ENCODE results near the gene RNF115. TPM values are rescaled to one million over a fixed set of nuclear protein-coding genes. Genes with fewer than 3 reads are reported as not detected.
"Not testable (repeated sequence)": the region's sequence is repeated elsewhere in the genome, so short reads cannot be mapped to it uniquely, and the experiment has no call there.

The RNF115 gene
- total RNA-seq, 2 donors from 2014 or later, result 28.5 to 69.0 TPM

- intact Hi-C loops (cut with DNase I), result no loop called here
These were observed 37.6 kb downstream of the RNF115 start for GRCh38 chr1:145786271-145786670.

DNA sequence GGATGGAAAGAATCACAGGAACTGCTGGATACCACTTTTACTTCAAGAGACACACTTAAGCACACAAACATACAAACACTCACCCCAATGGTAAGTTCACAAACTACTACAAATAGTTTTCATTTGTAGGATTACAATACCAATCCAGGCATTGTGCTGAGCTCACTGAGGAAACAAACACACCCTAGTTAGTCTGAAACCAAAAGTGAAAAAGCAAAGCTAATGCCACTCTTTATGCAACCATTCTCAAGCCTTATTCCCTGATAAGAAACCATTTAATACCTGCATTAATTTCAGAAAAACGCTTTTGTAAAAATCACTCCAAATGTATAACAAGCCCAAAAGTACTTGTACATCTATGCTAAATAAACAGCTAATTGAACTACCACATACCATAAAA, 38.3 kb downstream of the RNF115 start:
- intact Hi-C loops (cut with DNase I), result no loop called here
- no peak for DNase-seq (ENCODE audit: low spot score)

More at GRCh38 chr1:145786271-145786670, 37.6 kb downstream of the RNF115 start:
- no peak for DNase-seq (ENCODE audit: low spot score)

- DNase-seq (ENCODE audit: low spot score), result no peak
- intact Hi-C loops (cut with DNase I), result no loop called here
These were observed 39.5 kb downstream of the RNF115 start for GRCh38 chr1:145784409-145784808.

DNA sequence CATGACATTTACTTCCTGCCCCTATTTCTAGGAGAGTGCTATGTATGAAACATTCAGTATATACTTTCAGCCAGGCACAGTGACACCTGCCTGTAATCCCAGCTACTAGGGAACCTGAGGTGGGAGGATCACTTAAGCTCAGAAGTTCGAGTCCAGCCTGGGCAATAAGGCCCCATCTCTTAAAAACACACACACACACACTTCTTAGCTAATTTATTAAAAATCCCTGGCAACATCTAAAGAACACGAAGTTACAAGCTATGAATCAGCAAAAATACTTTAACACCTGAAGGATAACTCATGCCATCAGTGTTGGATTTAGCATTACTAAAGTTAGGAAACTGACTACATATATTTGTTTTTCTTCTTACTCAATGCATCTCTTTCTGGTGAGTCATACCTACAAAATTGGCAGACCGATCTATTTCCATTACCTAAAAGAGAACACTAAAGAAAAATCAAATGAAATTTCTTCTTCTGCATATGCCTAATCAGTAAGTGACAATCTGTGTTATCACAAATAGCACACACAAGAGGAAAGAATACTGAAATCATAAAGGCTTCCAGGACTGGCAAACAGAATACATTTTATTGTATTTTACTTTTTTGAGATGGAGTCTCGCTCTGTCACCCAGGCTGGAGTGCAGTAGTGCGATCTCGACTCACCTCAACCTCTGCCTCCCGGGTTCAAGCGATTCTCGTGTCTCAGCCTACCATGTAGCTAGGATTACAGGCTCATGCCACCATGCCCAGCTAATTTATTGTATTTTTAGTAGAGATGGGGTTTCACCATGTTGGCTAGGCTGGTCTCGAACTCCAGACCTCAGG, 41.4 kb downstream of the RNF115 start:
- no peak for DNase-seq (ENCODE audit: low spot score)

DNA sequence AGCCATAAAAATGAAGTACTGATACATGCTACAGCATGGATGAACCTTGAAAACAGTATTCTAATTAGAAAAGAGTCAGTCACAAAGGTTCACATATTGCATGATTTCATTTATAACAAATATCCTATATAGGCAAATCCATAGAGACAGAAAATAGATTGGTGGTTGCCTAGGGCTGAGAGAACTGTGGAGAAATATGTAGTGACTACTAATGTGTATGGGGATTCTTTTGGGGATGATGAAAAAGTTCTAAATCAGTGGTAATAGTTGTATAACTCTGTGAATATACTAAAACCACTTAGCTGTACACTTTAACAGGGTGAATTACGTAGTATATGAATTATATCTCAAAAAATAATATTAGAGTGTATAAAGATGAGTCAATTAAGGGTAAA, 45.8 kb downstream of the RNF115 start:
- no peak for DNase-seq (ENCODE audit: low spot score)
- intact Hi-C loops (cut with DNase I), result no loop called here

More for the DNA sequence above, 41.4 kb downstream of the RNF115 start:
- intact Hi-C loops (cut with DNase I), result no loop called here

GRCh38 chr1:145777357-145778145, 46.3 kb downstream of the RNF115 start:
- intact Hi-C loops (cut with DNase I), result no loop called here
- no peak for DNase-seq (ENCODE audit: low spot score)

DNA sequence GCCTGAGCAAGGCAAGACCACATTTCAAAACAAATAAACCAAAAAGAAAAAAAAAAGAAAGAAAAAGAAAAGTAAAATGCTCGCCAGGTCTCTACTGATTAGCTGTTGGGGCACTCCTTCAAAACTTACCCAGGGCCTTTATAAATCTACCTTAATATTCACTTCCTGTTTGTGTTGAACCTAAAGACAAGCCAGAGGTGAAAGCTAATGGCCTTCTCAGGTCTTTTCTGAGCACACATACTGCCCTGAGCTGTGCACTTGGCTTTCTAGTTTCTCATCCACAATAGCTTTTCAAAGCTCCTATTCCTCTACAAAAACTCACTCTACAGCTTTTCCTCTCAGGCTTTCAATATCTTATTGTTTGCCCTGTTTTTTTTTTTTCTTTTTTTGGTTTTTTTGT, 50.5 kb downstream of the RNF115 start:
- DNase-seq (ENCODE audit: low spot score), result no peak
- intact Hi-C loops (cut with DNase I), result no loop called here

- no peak for DNase-seq (ENCODE audit: low spot score)
- intact Hi-C loops (cut with DNase I), result no loop called here
These were observed 52.8 kb downstream of the RNF115 start for GRCh38 chr1:145771056-145771455.

DNA sequence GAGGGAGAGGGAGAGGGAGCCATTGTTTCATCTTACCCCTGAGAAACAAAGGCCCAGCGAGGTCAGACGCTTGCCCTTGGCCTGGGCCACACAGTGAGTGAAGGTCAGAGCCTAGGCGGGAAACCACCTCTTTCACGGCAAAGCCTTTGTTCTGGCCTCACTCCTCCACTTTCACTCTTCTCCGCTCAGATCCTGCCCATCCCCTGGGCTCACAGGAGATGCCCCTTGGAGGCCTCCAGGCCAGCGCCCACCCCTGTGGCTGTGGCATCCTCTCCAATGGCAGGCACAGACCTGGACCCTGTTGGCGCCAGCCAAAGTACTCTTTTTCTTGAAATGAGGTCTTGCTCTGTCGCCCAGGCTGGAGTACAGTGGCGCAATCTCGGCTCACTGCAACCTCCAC, 55.9 kb downstream of the RNF115 start:
- DNase-seq (ENCODE audit: low spot score); intact Hi-C loops (cut with DNase I): not testable (repeated sequence)

DNA sequence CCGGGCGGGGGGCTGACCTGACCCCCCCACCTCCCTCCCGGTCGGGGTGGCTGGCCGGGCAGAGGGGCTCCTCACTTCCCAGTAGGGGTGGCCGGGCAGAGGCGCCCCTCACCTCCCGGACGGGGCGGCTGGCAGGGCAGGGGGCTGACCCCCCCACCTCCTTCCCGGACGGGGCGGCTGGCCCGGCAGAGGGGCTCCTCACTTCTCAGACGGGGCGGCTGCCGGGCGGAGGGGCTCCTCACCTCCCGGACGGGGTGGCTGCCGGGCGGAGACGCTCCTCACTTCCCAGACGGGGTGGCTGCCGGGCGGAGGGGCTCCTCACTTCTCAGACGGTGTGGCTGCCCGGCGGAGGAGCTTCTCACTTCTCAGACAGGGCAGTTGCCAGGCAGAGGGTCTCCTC, 57.0 kb downstream of the RNF115 start:
- DNase-seq (ENCODE audit: low spot score); intact Hi-C loops (cut with DNase I): not testable (repeated sequence)

GRCh38 chr1:145765585-145766360, 58.1 kb downstream of the RNF115 start:
- DNase-seq (ENCODE audit: low spot score); intact Hi-C loops (cut with DNase I): not testable (repeated sequence)

DNA sequence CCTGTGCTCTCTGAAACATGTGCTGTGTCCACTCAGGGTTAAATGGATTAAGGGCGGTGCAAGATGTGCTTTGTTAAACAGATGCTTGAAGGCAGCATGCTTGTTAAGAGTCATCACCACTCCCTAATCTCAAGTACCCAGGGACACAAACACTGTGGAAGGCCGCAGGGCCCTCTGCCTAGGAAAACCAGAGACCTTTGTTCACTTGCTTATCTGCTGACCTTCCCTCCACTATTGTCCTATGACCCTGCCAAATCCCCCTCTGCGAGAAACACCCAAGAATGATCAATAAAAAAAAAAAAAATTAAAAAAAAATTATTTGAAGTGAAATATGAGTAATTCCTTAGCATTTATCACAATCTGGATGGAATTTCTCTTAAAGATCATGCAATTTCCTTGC, 58.8 kb downstream of the RNF115 start:
- DNase-seq (ENCODE audit: low spot score); intact Hi-C loops (cut with DNase I): not testable (repeated sequence)

DNA sequence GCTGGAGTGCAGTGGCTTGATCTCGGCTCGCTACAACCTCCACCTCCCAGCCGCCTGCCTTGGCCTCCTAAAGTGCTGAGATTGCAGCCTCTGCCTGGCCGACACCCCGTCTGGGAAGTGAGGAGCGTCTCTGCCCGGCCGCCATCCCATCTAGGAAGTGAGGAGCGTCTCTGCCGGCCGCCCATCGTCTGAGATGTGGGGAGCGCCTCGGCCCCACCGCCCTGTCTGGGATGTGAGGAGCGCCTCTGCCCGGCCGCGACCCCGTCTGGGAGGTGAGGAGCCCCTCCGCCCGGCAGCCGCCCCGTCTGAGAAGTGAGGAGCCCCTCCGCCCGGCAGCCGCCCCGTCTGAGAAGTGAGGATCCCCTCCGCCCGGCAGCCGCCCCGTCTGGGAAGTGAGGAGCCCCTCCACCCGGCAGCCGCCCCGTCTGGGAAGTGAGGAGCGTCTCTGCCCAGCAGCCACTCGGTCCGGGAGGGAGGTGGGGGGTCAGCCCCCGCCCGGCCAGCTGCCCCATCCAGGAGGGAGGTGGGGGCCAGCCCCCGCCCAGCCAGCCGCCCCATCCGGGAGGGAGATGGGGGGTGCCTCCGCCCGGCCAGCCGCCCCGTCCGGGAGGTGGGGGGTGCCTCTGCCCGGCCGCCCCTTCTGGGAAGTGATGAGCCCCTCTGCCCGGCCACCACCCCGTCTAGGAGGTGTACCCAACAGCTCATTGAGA, 59.5 kb downstream of the RNF115 start:
- DNase-seq (ENCODE audit: low spot score); intact Hi-C loops (cut with DNase I): not testable (repeated sequence)

- DNase-seq (ENCODE audit: low spot score); intact Hi-C loops (cut with DNase I): not testable (repeated sequence)
These were observed 61.9 kb downstream of the RNF115 start for GRCh38 chr1:145762001-145762400.

DNA sequence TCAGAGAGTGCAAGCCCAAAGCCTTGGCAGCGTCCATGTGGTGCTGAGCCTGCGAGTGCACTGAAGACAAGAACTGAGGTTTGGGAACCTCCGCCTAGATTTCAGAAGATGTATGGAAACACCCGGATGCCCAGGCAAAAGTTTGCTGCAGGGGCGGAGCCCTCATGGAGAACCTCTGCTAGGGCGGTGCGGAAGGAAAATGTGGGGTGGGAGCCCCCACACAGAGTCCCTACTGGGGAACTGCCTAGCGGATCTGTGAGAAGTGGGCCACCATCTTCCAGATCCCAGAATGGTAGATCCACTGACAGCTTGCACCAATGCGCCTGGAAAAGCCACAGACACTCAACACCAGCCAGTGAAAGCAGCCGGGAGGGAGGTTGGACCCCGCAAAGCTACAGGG, 62.4 kb downstream of the RNF115 start:
- intact Hi-C loops (cut with DNase I); DNase-seq (ENCODE audit: low spot score): not testable (repeated sequence)

- intact Hi-C loops (cut with DNase I); DNase-seq (ENCODE audit: low spot score): not testable (repeated sequence)
These were observed 63.4 kb downstream of the RNF115 start for GRCh38 chr1:145760395-145760949.

GRCh38 chr1:145759721-145760120, 64.2 kb downstream of the RNF115 start:
- intact Hi-C loops (cut with DNase I), result no loop called here
- no peak for DNase-seq (ENCODE audit: low spot score)

- intact Hi-C loops (cut with DNase I), result no loop called here
- no peak for DNase-seq (ENCODE audit: low spot score)
These were observed 65.3 kb downstream of the RNF115 start for GRCh38 chr1:145758575-145758974.

- intact Hi-C loops (cut with DNase I), result no loop called here
- DNase-seq (ENCODE audit: low spot score), result no peak
These were observed 65.8 kb downstream of the RNF115 start for GRCh38 chr1:145758116-145758515.
